K562 (cell line): ENCODE measurements around the gene HOXD4.

ENCODE experiments used
- ATF3 ChIP-seq, 2 experiments: fragments of 450-650 bp in 1 of 2; sonication (generic) in 1 of 2; formaldehyde crosslinking in 1 of 2; IDR thresholded peaks in 1 of 2; conservative IDR thresholded peaks in 1 of 2; 2 replicates each; pipeline versions ENCODE4 v1.6.1 to v1.8.1; 2016 to 2023; ENCODE audit warnings: mild to moderate bottlenecking in 2 of 2, moderate library complexity in 2 of 2, inconsistent platforms in 1 of 2, missing genetic modification reagents in 1 of 2
- CREB5 ChIP-seq: fragments of 250-450 bp; sonication (Bioruptor Pico); IDR thresholded peaks from 2 replicates; pipeline ENCODE4 v1.5.0; 2020; ENCODE audit warnings: mild to moderate bottlenecking
- E2F6 ChIP-seq, 2 experiments: IDR thresholded peaks; 2 replicates each; pipeline ENCODE4 v1.6.1; 2011; ENCODE audit warnings: borderline replicate concordance in 1 of 2, control low read depth in 1 of 2, low read depth in 1 of 2, low read length in 1 of 2, mild to moderate bottlenecking in 1 of 2, mixed read lengths in 1 of 2, moderate library complexity in 1 of 2; ENCODE audit not compliant: insufficient read depth in 1 of 2, insufficient read length in 1 of 2, poor library complexity in 1 of 2, severe bottlenecking in 1 of 2; ENCODE audit errors: extremely low read depth in 1 of 2
- HLTF ChIP-seq: fragments of 450-650 bp; IDR thresholded peaks from 2 replicates; pipeline ENCODE4 v1.6.1; 2016
- HNRNPUL1 ChIP-seq: fragments of 200-400 bp; formaldehyde crosslinking; IDR thresholded peaks from 2 replicates; pipeline ENCODE4 v1.6.1; 2017; ENCODE audit warnings: low read length
- KDM5B ChIP-seq: fragments of 200-600 bp; sonication (generic); IDR thresholded peaks from 2 replicates; pipeline ENCODE4 v1.6.1; 2012; ENCODE audit warnings: low read depth, mild to moderate bottlenecking, moderate library complexity, low read length, control low read depth, inconsistent platforms; ENCODE audit not compliant: insufficient replicate concordance
- NFATC3 ChIP-seq: fragments of 450-650 bp; IDR thresholded peaks from 2 replicates; pipeline ENCODE4 v1.6.1; 2017; ENCODE audit warnings: mild to moderate bottlenecking
- SLC30A9 ChIP-seq: fragments of 250-450 bp; sonication (Bioruptor Pico); IDR thresholded peaks from 2 replicates; pipeline ENCODE4 v1.8.0; 2022; ENCODE audit warnings: mild to moderate bottlenecking, moderate library complexity
- SRF ChIP-seq, 2 experiments: fragments of 250-450, 450-650 bp in 1 of 2; sonication (Bioruptor Pico) in 1 of 2; sonication (generic) in 1 of 2; formaldehyde crosslinking; IDR thresholded peaks; 2 replicates each; pipeline versions ENCODE4 v1.5.0 to v1.5.1; 2020 to 2022; ENCODE audit warnings: mild to moderate bottlenecking in 1 of 2, missing genetic modification reagents in 1 of 2
- ZBTB33 ChIP-seq: sonication (generic); formaldehyde crosslinking; IDR thresholded peaks from 2 replicates; pipeline ENCODE4 v1.8.1; 2023; ENCODE audit warnings: mild to moderate bottlenecking, missing genetic modification reagents
- ZNF766 ChIP-seq: fragments of 200-800 bp; sonication (Bioruptor generic); conservative IDR thresholded peaks from 2 replicates; pipeline ENCODE4 v1.6.1; 2016; ENCODE audit warnings: missing genetic modification characterization, missing compliant biosample characterization

GRCh38 chr2:176169181-176169580 lies 17.8 kb downstream of the HOXD4 start:
- TF ChIP-seq HNRNPUL1 = no peak
- TF ChIP-seq SLC30A9 (CRISPR knock-in tag) = no peak
- TF ChIP-seq ZBTB33 (CRISPR knock-in tag) = no peak
- no peak for TF ChIP-seq KDM5B
- no peak for TF ChIP-seq HLTF
- TF ChIP-seq NFATC3 = no peak
- no peak for TF ChIP-seq CREB5 (CRISPR knock-in tag)
- no peak for TF ChIP-seq ZNF766 (CRISPR knock-in tag)
- TF ChIP-seq SRF (CRISPR knock-in tag; IDR thresholded peaks at IDR 0.05) = no peak
- TF ChIP-seq E2F6 (IDR thresholded peaks at IDR 0.05; ENCODE audit: borderline replicate concordance in 1 of 2, extremely low read depth in 1 of 2, insufficient read depth in 1 of 2, insufficient read length in 1 of 2, low read depth in 1 of 2, low read length in 1 of 2, poor library complexity in 1 of 2, severe bottlenecking in 1 of 2) = no peak
- TF ChIP-seq ATF3 (IDR thresholded peaks at IDR 0.05) = no peak
- TF ChIP-seq ATF3 (CRISPR knock-in tag; conservative IDR thresholded peaks at IDR 0.05) = no peak
